PFSK-1 (cell line): Measurements from ENCODE around the gene SOX14.

ENCODE experiments used
- FOXP2 ChIP-seq: optimal IDR thresholded peaks from 2 replicates; pipeline ENCODE3; 2011; ENCODE audit warnings: borderline replicate concordance, control low read depth, inconsistent platforms; ENCODE audit not compliant: insufficient read depth; ENCODE audit errors: extremely low read length, extremely low read depth
- POLR2AphosphoS5 ChIP-seq: IDR thresholded peaks from 2 replicates; pipeline ENCODE4 v1.6.1; 2012; ENCODE audit warnings: low read depth, mild to moderate bottlenecking, control low read depth, low read length, moderate library complexity
- REST ChIP-seq, 2 experiments: IDR thresholded peaks; 2 replicates each; pipeline versions ENCODE4 v1.6.1 to v1.8.0; 2011 to 2012; ENCODE audit warnings: low read depth in 2 of 2, low read length in 2 of 2, control low read depth in 1 of 2, inconsistent platforms in 1 of 2, mild to moderate bottlenecking in 1 of 2, moderate library complexity in 1 of 2; ENCODE audit not compliant: insufficient read depth in 1 of 2
- SIN3A ChIP-seq: IDR thresholded peaks from 2 replicates; pipeline ENCODE4 v1.6.1; 2012; ENCODE audit warnings: mild to moderate bottlenecking, low read length, moderate library complexity, borderline replicate concordance; ENCODE audit not compliant: insufficient read depth
- TAF1 ChIP-seq: IDR thresholded peaks from 2 replicates; pipeline ENCODE4 v1.6.1; 2012; ENCODE audit warnings: low read length, control low read depth, borderline replicate concordance; ENCODE audit not compliant: insufficient read depth

SOX14 gene

GRCh38 chr3:137743608-137744007, 20.5 kb upstream of the SOX14 start:
- no peak for TF ChIP-seq SIN3A
- TF ChIP-seq TAF1: no peak
- no peak for TF ChIP-seq REST (IDR thresholded peaks at IDR 0.05; ENCODE audit: insufficient read depth in 1 of 2, low read depth in 2 of 2, low read length in 2 of 2)

- TF ChIP-seq TAF1 (no peak), SIN3A (no peak), FOXP2 (no peak), REST (IDR thresholded peaks at IDR 0.05; ENCODE audit: insufficient read depth in 1 of 2, low read depth in 2 of 2, low read length in 2 of 2) (no peak), POLR2AphosphoS5 (no peak)
These were observed 17.3 kb upstream of the SOX14 start for GRCh38 chr3:137746808-137747207.

GRCh38 chr3:137759505-137759904, 4.6 kb upstream of the SOX14 start:
- TF ChIP-seq REST (IDR thresholded peaks at IDR 0.05; ENCODE audit: insufficient read depth in 1 of 2, low read depth in 2 of 2, low read length in 2 of 2) (no peak), TAF1 (no peak), SIN3A (no peak)

GRCh38 chr3:137760341-137761098, 3.6 kb upstream of the SOX14 start:
- TF ChIP-seq REST (IDR thresholded peaks at IDR 0.05; ENCODE audit: insufficient read depth in 1 of 2, low read depth in 2 of 2, low read length in 2 of 2) (no peak), POLR2AphosphoS5 (no peak), SIN3A (no peak), TAF1 (no peak), FOXP2 (no peak)

- no peak for TF ChIP-seq SIN3A
- TF ChIP-seq POLR2AphosphoS5: no peak
- no peak for TF ChIP-seq FOXP2
- TF ChIP-seq TAF1: no peak
- TF ChIP-seq REST (IDR thresholded peaks at IDR 0.05; ENCODE audit: insufficient read depth in 1 of 2, low read depth in 2 of 2, low read length in 2 of 2): no peak
These were observed 3.0 kb upstream of the SOX14 start for GRCh38 chr3:137761099-137761562.
